GM04503 (cell line): ENCODE results near the gene FUBP3.
"Not testable (repeated sequence)": the region's sequence is repeated elsewhere in the genome, so short reads cannot be mapped to it uniquely, and the experiment has no call there.

Experiments
- DNase-seq: peaks from one replicate; pipeline ENCODE4 v3.0.0-alpha.2; 2012; ENCODE audit warnings: low read depth

The FUBP3 gene

DNA sequence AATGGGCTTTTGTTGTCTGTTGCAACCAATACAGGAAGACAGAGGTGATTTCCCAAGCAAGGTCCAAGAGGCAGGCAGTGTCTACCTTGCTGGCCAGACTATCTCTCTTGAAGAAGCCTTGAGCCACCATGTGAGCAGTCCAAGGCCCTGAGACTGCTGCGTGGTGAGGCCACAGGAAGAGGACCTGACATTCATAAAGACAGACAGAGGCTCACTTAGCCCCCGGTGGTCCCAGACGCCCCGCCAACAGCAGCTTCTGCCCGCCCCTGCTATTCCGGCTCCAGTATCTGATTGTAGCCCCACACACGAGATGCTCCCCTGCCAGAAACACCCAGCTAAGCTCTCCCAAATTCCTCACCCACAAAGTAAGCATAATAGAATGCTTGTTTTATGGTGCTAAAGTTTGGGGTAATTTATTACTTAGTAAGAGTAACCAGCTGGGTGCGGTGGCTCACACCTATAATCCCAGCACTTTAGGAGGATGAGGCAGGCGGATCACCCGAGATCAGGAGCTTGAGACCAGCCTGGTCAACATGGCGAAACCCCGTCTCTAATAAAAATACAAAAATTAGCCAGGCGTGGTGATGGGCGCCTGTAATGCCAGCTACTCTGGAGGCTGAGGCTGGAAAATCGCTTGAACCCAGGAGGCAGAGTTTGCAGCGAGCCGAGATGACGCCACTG, 22.8 kb upstream of the FUBP3 start:
- no peak for DNase-seq

- DNase-seq: no peak
Observed at GRCh38 chr9:130557077-130557468, 22.3 kb upstream of the FUBP3 start.

DNA sequence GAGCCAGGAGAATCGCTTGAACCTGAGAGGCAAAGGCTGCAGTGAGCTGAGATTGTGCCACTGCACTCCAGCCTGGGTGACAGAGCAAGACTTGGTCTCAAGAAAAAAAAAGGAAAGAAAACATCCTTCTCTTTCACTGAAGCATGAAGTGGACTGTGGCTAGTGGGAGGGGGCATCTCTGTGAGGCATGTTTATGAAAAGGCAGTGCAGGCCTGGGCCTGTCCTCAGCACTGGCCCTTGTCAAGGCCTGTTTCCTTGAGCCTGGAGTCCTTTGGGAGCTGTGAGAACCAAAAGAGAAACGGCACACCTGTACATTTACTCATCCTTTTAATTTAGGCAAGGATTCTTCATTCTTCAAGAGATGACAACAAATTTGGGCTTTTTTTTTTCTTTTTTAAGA, 18.3 kb upstream of the FUBP3 start:
- no peak for DNase-seq

- DNase-seq: not testable (repeated sequence)
Observed at GRCh38 chr9:130562525-130562924, 16.9 kb upstream of the FUBP3 start.

DNA sequence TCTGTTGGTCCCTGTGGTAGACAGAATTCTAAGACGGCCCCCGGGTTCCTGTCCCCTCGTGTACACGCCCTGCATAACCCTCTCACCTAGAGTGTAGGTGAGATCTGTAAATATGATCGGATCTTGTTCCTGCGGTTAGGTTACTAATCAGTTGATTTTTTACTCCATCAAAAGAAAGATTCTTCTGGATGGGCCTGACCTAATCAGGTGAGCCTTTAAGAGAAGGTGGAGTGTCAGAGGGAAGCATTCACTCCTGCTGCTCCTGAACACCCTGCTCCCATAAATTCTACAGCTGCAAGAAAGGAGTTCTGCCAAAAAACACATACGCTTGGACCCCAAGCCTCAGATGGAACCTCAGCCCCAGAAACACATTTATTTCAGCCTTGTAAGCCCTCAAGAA, 15.6 kb upstream of the FUBP3 start:
- DNase-seq: no peak

- no peak for DNase-seq
Observed at GRCh38 chr9:130565792-130566191, 13.6 kb upstream of the FUBP3 start.

DNA sequence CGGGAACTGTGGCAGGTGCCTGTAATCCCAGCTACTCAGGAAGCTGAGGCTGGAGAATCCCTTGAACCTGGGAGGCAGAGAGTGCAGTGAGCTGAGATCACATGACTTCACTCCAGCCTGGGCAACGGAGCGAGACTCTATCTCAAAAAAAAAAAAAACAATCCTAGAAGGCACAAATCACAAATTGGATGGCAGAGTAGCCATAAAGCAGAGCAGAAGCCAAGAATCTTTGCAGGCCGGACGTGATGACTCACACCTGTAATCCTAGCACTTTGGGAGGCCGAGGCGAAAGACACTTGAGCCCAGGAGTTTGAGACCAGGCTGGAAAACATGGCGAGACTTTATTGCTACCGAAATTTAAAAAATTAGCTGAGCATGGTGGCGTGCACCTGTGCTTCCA, 9.2 kb upstream of the FUBP3 start:
- DNase-seq: peak; percentile 6

GRCh38 chr9:130575514-130575913, 3.9 kb upstream of the FUBP3 start:
- no peak for DNase-seq

- no peak for DNase-seq
Observed at GRCh38 chr9:130576176-130576575, 3.2 kb upstream of the FUBP3 start.

DNA sequence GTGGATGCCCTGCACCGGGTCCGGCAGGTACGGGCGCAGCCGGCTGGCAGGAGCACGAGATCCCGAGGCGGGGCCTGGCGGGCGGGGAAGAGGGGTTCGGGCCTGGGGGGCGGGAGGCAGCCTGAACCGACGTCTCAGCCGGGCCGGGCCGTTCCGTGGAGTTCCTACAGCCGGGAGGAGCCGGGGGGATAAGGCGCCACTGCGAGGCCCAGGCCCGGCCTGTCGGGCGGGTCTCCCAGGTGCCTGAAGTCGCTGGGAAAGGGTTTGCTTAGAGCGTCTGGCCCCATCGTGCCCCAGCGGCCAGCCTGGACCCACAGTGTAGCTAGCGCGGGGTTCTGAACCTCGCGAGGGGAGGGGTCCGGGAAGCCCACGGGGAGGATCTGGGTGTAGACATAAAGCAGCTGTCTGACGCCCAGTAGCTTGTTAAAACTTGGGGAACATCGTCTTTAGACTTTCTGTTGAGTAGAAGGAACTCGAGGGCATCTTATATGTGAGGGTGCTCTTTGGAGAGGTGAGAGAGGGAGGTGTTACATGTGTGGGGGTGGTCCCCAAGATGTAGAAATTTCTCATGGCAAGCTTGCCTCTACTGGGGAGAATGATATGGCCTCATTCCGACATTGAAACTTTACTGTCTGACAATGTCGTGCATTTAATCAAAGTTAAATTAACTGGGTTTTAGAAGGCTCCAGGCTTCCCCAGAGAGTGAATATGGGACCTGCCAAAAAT, 524 bp downstream of the FUBP3 start:
- peak; percentile 0 for DNase-seq

DNA sequence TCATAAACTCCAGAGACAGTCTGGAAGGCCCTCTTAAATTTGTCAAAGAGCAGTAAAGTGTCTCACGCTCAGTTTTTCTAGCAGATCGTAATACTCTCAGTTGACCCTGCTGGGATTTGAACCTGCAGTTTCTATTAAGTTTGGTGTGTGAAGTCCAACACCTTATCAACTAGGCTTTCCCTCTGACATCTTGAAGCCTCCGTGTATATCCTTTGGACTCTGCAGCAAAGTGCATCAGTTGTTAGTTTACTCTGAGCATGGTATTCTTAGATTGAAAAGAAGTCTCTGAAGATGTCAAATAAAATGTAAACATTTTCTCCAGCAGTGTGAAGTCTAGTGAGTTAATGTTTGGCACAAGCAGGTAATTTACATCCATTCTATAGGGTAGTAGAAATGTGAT, 2.4 kb downstream of the FUBP3 start:
- no peak for DNase-seq

DNA sequence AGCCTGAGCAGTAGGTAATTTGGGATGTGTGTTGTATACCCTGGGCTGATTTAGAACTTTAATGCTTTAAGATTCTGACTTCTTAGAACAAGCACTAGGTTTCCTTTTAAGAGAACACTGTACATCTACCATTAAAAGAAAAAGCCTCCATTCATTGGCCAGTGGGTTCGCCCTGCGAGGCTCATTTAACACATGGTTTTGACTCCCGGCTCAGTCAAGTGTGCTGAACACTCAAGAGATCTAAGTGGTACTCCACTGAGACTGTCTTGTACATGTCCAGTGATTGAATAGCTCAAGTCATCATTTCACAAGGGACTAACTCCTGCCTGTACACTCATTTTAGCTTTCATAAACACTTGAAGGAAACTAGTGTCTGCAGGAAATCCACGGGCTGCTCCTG, 3.9 kb downstream of the FUBP3 start:
- DNase-seq: no peak

- no peak for DNase-seq
Observed at GRCh38 chr9:130587921-130588320, 8.5 kb downstream of the FUBP3 start.

DNA sequence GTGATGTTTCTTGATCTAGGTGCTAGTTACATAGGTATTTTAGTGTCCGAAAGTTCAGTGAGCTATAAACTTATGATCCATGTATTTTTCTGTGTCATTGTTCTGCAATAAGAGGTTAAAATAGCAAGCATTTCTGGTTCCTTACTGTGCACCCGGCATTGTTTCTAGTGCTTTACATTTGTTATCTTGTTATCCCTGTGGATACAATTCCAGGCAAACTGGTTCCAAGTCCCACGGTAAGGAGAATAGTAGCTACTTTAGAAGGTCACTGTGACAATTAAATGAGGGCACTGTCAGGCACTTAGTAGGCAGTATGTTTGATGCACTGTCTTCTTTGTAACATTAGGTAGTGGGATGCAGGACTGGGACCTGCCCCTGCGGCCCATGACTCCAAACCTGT, 9.0 kb downstream of the FUBP3 start:
- no peak for DNase-seq

- no peak for DNase-seq
Observed at GRCh38 chr9:130589754-130590153, 10.4 kb downstream of the FUBP3 start.

- no peak for DNase-seq
Observed at GRCh38 chr9:130590305-130590704, 10.9 kb downstream of the FUBP3 start.

DNA sequence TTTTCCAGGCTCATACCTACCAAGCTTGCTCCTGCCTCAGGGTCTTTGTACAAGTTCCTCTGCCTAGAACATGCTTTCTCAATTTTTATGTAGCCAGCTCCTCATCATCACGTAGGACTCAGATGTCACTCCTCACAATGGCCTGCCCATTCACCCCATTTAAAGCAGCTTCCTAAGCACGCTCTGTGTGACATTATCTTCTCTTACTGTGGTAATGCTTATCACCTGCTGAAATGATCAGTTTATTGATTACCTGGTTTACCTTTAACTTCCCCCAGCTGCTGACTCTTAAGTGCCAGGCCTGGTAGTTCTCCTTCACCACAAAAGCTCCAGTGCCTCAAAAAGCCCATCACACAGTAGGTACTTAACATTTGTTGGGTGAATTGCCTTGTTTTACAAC, 13.6 kb downstream of the FUBP3 start:
- DNase-seq: no peak

DNA sequence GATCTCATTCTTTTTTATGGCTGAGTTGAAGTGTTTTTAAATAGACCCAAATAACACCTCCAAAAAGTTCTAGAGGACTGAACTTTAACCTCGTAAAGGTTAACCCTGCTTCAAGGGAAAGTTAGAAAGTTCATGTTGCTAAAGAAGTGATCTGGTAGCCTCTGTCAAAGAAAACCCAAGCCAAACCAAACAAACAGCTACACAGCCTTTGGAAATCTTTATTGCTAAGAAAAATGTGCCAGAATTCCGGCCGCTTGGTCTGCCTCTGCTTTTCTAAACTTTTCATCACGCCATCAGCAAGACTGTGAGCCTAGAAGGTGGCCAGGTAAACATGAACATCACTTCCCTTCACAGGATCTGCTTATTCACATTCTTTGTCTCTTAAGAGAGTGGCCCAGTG, 17.9 kb downstream of the FUBP3 start:
- no peak for DNase-seq

DNA sequence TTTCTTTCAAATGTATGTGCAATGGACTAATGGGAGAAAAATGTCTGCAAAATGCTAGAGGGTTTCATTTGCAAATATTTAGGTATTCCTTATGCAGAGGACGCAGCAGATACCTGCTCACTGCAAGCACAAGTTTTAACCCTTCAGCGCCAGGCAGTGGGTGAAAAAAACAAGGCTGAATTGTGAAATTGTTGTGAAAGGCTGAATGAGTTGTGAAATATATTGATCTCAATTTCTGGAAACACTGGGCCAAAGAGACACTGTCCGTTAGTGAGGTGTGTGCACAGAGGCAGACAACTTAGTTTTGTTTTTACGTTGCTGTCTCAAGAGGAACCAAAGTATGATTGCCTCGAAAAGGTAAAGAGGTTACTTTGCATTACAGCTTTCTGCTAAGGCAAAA, 18.8 kb downstream of the FUBP3 start:
- DNase-seq: no peak

- no peak for DNase-seq
Observed at GRCh38 chr9:130599625-130600024, 20.2 kb downstream of the FUBP3 start.

DNA sequence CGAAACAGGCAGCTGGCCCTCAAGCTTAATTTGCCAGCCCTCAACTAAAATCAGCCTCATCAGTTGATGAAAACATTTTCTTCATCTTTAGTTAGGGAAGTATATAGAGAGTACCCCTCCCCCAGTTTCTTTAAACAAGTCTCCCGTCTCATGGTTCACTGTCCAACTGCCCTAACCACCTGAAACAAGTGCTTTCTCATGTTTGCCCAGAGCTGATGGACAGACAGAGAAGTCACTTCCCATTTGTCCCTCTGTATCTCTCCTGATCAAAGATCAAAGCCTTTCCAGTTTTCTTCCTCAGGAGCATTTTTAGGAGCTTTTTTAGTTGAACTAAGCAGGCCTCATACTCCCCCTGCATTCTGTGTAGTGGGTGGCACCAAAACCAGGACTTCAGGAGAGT, 21.7 kb downstream of the FUBP3 start:
- no peak for DNase-seq

GRCh38 chr9:130604295-130604694, 24.9 kb downstream of the FUBP3 start:
- DNase-seq: no peak

- no peak for DNase-seq
Observed at GRCh38 chr9:130606887-130607600, 27.7 kb downstream of the FUBP3 start.
